DMS53 treated with DMSO at 0.1 percent for 48 hours (cell line): ENCODE data around the gene SMARCA2.

Source experiments
- DNase-seq: peaks from one replicate; lab custom pipeline; 2025; ENCODE audit not compliant: unreplicated experiment; lab: John Stamatoyannopoulos, UW

SMARCA2 gene

DNA sequence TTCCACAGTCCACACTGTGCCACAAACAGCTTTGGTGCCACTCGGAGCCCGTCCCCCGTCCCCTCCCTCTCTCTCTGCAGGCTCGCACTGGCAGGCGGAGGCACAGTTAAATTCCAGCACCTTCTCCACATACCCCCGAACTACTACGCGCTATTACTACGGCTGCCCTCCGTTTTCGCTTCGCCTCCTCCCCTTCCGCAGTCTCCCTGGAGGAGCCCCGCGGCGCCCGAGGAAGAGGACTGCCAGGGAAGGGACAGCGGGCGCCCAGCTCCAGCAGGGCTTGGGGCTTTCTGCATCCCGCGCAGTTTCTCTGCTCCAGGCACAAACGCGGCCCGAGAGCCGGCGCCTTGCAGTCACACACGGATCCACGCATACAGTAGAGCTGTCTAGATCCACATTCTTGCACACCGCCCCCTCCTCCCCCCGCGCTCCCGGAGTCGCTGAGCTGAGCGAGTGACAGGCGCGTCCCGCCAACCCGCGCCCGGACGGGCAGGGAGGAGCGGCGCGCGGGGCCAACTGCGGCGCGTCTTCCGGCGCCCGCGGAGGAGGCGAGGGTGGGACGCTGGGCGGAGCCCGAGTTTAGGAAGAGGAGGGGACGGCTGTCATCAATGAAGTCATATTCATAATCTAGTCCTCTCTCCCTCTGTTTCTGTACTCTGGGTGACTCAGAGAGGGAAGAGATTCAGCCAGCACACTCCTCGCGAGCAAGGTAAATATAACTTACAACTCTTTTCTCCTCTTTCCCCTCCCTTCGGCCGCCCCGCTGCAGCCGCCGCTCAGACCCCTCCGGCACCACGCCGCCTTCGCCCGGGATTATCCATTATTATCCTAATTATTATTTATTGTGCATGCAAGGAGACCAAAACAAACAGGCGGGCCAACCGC is at the start of gene SMARCA2:
Gene SMARCA2 (plus strand): TSS at position 652 of the 885 bp plus-strand sequence. CDS start 13,676 bp downstream, outside the sequence.
- DNase-seq = peak; percentile 61

DNA sequence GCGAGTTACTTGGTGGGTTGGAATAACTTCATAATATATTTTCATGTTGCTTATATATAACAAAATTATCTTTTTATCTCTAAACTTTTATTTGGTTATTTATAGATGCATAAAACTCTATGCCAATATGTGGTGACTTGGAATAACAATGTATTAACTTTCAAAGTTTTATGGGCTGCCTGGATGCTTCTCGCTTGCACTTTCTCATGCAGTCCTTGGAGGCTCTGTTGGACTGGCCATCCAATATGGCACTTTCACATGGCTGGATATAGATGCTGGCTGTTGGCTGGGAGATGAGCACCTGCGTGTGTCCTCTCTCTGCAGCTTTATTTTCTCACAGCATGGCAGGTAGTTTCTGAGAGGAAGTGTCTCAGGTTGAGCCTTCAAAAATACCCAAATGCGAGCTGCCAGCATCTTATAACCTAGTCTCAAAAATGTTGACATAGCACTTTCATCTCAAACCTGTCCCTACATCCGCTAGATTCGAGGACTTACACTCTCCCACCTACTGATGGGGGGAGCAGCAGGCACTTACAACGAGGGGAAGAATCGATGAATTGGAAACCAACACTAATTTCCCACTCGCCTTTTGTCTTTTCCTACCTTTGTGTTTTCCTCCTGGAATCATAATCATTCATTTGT is 48.3 kb upstream of the SMARCA2 start:
- no peak for DNase-seq

- no peak for DNase-seq
Observed at GRCh38 chr9:1969160-1969559, 46.0 kb upstream of the SMARCA2 start.

GRCh38 chr9:1969898-1970297 is 45.2 kb upstream of the SMARCA2 start:
- DNase-seq = no peak

GRCh38 chr9:1972672-1973071 is 42.5 kb upstream of the SMARCA2 start:
- no peak for DNase-seq

DNA sequence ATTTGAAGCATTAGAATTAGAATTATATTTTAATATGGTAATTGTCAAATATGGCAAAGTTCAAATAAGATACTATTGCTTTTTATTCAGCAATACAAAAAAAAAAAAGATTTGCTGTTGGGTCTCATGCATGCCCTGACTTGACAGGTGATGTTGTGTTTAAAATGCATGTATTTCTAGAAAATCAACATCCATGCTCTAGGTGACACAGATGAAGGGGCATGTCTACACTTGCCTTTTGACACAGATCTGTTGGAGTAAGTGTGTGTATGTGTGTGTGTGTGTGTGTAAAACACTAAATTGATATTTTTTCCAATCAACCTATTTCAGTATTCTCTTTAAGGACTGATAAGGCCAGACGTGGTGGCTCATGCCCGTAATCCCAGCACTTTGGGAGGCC is 38.1 kb upstream of the SMARCA2 start:
- DNase-seq = no peak

DNA sequence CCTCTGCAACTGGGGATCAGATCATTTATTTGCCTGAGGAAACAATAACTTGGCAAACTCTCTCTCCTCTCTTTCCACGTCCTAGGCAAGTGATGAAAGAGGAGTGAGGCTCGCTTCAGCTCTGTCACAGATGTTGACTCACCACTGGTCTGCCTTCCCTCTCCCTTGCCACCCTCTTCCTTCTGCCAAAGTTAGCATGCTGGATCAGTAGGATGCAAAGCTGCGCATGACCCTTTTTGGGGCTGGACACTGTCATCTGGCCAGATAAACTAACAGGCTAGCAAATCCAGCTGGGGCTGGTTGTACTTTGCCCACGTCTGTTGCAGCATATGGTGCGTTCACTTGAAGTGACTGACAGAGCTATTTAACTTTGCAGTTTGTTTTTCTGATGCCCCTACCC is 36.2 kb upstream of the SMARCA2 start:
- no peak for DNase-seq

DNA sequence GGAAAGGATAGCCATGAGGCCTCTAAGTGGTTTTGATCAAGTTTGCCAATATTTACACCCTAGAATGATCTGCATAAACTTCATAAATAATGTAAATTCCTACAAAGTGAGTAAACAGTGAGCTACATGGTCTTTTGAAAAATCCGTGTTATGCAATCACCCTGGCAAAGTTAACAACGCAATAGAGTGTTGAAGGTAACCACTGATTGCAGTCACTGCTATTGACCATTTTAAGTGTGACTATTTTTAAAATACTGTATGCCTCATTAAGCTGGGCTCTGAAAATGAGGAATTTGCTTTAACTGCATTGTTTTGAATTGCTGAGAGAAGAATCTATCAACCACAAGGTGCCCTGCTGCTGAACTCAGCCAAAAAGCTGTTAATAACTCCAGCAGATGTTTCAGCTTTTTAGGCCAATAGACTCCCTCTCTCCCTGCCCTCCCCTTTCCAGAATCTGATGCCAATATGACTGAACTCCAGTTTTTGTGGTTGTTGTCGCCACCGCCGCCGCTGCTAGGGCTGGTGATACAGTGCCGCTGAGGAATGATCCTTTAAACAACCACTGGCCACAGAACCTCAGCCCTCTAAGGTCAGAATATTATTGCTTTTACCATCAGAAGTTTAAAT is 35.3 kb upstream of the SMARCA2 start:
- DNase-seq = no peak

- no peak for DNase-seq
Observed at GRCh38 chr9:1980387-1980786, 34.8 kb upstream of the SMARCA2 start.

GRCh38 chr9:1982074-1982473 is 33.1 kb upstream of the SMARCA2 start:
- no peak for DNase-seq

GRCh38 chr9:1986341-1986740 is 28.8 kb upstream of the SMARCA2 start:
- DNase-seq = no peak

DNA sequence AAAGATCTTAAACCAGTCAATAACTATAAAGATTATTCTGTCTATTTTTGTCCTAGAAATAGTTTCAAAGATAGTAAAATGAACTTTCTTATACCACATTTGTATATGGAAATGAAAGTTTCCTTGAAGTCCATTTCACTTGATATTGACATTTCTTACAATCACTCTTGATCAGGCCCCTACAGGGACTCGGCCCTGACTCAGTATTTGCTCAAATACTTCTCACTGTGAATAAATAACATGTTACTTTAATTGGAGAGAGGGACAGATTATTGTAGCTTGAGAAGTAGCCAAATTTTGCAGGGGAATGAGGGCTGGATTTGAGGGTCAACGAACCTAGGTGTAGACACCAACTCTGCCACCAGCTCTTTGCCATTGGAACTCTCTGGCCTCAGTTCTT is 25.6 kb upstream of the SMARCA2 start:
- no peak for DNase-seq

DNA sequence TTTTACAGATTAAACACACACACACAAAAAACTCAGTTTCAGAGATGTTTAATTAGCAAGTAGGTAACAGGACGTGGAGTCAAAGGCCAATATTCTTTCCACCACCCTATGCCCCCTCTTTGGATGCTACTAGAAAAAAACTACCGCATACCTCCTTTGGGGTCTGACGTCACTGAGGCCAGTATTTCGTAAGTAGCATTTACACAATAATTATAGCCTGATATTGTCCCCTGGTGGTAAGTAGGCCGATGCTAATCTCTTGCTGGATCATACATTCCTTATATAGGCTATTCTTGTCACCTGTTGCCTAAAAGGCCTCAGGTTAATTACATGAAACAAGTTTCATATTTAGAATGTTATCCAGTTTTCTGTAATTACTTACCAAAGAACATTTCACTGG is 21.0 kb upstream of the SMARCA2 start:
- no peak for DNase-seq

GRCh38 chr9:1995084-1995483 is 20.1 kb upstream of the SMARCA2 start:
- no peak for DNase-seq

DNA sequence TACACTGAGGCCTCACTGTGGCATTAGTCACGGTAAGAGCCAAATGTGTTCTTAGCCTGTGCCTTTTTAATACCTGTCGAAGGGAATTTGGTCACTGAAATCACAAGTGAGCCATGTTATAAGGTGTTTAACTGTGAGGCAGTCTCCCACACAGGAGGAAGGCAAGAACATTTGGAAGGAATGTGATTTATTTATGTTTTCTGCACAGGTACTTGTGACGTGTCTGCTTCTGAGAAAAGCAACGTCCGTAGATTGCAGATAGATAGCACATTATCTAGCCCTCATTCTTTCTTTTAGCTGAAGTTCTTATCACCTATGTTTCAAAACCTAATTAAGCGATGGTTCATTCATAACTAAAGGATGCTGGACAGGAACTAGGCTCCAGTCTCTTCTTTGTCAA is 19.0 kb upstream of the SMARCA2 start:
- no peak for DNase-seq

- no peak for DNase-seq
Observed at GRCh38 chr9:1997646-1998045, 17.5 kb upstream of the SMARCA2 start.

DNA sequence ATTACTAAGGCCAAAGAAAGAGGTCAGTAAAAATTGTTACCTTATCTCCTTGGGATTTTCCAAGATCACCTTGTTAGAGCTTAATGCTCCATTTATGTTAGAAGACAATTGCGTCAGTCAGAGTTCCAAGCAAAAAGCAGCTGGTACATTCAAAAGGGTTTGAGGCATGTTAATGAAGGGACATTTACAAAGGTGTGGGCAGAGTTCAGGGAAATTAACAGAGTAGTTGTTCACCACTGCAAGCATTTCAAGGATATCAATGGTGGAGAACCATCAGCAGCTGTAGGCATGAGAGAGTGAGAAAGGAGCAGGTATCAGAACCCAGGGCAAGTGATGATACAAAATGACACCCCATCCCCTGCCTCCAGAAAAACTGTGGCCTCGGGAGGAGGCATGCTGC is 17.0 kb upstream of the SMARCA2 start:
- DNase-seq = no peak

DNA sequence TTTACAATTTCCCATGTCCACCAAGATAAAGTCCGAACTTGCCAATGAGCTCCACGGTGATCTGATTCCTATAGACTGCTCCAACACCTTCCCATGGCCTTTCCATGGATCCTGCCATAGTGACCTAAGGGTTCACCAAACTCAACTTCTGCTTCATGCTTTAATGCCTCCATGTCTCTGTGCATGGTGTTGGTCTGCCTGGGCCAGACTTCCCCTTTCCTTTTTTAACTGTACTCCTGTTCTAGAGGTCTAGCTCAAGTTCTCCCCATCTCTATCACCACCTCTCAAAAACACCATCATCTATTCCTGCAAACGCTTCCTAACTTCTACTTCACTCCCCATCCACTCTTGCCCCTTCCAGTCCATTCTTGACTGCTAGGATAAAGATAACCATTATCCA is 14.8 kb upstream of the SMARCA2 start:
- no peak for DNase-seq

- DNase-seq = no peak
Observed at GRCh38 chr9:2008372-2008771, 6.8 kb upstream of the SMARCA2 start.

GRCh38 chr9:2012347-2012746 is 2.8 kb upstream of the SMARCA2 start:
- no peak for DNase-seq

DNA sequence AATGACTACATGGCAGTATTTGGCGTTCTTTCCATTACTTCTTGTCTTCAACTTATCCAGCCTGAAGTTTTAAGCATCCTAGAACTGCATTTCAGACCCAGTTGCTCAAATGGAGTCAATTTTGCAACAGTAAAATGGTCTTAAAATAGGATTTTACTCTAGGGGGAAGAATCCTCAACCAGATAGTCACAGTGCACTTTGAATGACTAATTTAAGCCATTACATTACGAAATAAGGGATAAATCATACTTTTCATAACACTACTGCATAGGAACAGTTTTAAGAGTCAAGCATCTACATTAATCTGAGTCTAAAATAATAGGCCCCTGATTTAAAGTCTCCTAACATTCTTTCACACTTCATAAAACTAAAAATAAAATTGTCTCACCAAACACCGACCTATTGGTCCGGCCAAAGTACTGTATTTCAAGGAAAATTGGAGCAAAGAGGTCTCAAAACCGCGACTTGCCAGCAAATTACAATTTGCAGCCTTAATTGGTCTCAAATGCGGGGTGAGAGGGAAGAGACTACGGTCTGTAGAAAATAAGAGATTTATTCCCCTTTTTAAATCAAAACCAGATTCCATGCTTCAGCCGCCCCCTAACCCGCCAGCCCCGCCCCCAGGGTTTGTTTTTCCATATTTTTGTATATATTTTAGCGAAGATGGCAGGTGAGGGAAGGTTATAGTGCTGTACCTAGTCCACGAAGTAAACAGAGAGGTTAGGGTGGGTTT is 1.2 kb upstream of the SMARCA2 start:
- DNase-seq = no peak
